Tibial nerve (tissue), 3 donors: Measurements from ENCODE around the gene SHPK.

Experiments used
- POLR2A ChIP-seq, 2 donors: fragments of 450-650 bp; IDR thresholded peaks; one replicate each; pipeline ENCODE4 v1.6.1; 2017; ENCODE audit warnings: antibody characterized with exemption in 2 of 2, mild to moderate bottlenecking in 2 of 2, moderate library complexity in 2 of 2
- TF ChIP-seq, protein P1 (sequence below), 5 experiments: fragments of 200-600 bp in 3 of 5; fragments of 450-650 bp in 2 of 5; sonication (generic) in 3 of 5; IDR thresholded peaks; one replicate each; pipeline ENCODE4 v1.5.1; 2016 to 2019; ENCODE audit warnings: antibody characterized with exemption in 5 of 5, mild to moderate bottlenecking in 3 of 5, moderate library complexity in 2 of 5

DNA sequence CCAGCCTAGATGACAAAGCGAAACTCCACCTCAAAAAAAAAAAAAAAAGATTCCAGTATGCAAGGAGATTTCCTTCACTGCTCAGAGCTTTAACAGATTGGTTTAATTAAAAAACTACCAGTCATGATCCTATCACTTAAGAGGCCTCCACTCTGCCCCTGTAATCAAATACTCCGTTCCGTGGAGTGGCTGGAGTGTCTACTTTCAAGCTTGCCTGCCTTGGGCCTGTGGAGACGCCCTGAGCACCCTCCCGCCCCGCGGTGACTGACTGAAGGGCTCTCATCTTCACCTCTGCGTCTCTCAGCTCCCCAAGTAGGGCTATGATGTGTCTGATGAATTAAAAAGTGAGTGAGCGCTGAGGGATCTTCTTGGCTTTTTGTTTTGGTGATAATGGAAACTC lies 53.1 kb downstream of the SHPK start:
- TF ChIP-seq, protein P1, sequence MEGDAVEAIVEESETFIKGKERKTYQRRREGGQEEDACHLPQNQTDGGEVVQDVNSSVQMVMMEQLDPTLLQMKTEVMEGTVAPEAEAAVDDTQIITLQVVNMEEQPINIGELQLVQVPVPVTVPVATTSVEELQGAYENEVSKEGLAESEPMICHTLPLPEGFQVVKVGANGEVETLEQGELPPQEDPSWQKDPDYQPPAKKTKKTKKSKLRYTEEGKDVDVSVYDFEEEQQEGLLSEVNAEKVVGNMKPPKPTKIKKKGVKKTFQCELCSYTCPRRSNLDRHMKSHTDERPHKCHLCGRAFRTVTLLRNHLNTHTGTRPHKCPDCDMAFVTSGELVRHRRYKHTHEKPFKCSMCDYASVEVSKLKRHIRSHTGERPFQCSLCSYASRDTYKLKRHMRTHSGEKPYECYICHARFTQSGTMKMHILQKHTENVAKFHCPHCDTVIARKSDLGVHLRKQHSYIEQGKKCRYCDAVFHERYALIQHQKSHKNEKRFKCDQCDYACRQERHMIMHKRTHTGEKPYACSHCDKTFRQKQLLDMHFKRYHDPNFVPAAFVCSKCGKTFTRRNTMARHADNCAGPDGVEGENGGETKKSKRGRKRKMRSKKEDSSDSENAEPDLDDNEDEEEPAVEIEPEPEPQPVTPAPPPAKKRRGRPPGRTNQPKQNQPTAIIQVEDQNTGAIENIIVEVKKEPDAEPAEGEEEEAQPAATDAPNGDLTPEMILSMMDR (IDR thresholded peaks at IDR 0.05) = no peak
- TF ChIP-seq POLR2A (IDR thresholded peaks at IDR 0.05) = no peak
